Breast epithelium (tissue), 3 donors: ENCODE measurements around the gene CIRBP.

Experiments
- POLR2A ChIP-seq: fragments of 450-650 bp; IDR thresholded peaks from one replicate; pipeline ENCODE4 v1.6.1; 2016; ENCODE audit warnings: antibody characterized with exemption, mild to moderate bottlenecking, moderate library complexity
- POLR2AphosphoS5 ChIP-seq, 3 donors: sonication (generic); formaldehyde crosslinking; IDR thresholded peaks; one replicate each; pipeline ENCODE4 v1.6.1; 2017; ENCODE audit warnings: antibody characterized with exemption in 3 of 3
- TF ChIP-seq, protein P1 (sequence below), 3 donors: fragments of 450-650 bp; IDR thresholded peaks; one replicate each; pipeline ENCODE4 v1.5.1; 2016 to 2017; ENCODE audit warnings: antibody characterized with exemption in 3 of 3, mild to moderate bottlenecking in 3 of 3, moderate library complexity in 3 of 3

DNA sequence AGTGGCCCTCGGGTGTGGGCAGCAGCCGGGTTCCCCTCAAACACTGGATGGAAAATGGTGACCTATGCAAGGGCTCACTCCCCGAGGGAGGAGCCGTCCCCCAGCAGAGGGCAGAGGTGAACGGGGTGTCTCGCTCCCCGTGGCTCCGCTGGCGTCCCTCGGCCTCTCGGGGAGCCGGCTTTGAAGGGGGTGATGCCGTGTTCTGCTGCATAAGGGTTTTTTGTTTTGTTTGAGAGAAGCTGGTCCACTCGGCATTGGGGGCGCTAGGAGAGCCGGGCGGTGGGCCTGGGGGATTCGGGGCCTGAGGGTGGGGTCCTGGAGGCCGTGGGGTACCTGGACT is 20.5 kb downstream of the CIRBP start:
- TF ChIP-seq POLR2AphosphoS5 (IDR thresholded peaks at IDR 0.05) = no peak
- TF ChIP-seq, protein P1, sequence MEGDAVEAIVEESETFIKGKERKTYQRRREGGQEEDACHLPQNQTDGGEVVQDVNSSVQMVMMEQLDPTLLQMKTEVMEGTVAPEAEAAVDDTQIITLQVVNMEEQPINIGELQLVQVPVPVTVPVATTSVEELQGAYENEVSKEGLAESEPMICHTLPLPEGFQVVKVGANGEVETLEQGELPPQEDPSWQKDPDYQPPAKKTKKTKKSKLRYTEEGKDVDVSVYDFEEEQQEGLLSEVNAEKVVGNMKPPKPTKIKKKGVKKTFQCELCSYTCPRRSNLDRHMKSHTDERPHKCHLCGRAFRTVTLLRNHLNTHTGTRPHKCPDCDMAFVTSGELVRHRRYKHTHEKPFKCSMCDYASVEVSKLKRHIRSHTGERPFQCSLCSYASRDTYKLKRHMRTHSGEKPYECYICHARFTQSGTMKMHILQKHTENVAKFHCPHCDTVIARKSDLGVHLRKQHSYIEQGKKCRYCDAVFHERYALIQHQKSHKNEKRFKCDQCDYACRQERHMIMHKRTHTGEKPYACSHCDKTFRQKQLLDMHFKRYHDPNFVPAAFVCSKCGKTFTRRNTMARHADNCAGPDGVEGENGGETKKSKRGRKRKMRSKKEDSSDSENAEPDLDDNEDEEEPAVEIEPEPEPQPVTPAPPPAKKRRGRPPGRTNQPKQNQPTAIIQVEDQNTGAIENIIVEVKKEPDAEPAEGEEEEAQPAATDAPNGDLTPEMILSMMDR (IDR thresholded peaks at IDR 0.05) = no peak
- no peak for TF ChIP-seq POLR2A
